Mesendoderm (in vitro differentiated cells): ENCODE measurements around the gene ZG16B.
A peak's percentile ranks its signal among the peaks of the same experiment; 100 is the strongest.

Experiments used
- DNase-seq: peaks from one replicate; pipeline ENCODE4 v3.0.0; 2013
- H2AK5ac ChIP-seq: 2 replicates; pipeline ENCODE4 v1.6.1; 2013; ENCODE audit warnings: low read length, inconsistent platforms
- H2BK120ac ChIP-seq: 2 replicates; pipeline ENCODE4 v1.6.1; 2013; ENCODE audit warnings: low read depth, mild to moderate bottlenecking, low read length, moderate library complexity, mixed read lengths
- H2BK15ac ChIP-seq: replicated peaks from 2 replicates; pipeline ENCODE4 v1.6.1; 2013; ENCODE audit warnings: low read depth, mild to moderate bottlenecking, moderate library complexity
- H2BK5ac ChIP-seq: 2 replicates; pipeline ENCODE4 v1.6.1; 2013; ENCODE audit warnings: low read length, inconsistent platforms
- H3K18ac ChIP-seq: 2 replicates; pipeline ENCODE4 v1.6.1; 2013; ENCODE audit warnings: mild to moderate bottlenecking, low read length, mixed read lengths
- H3K23ac ChIP-seq: one replicate; pipeline ENCODE4 v1.6.1; 2013; ENCODE audit warnings: low read length
- H3K27ac ChIP-seq: 2 replicates; pipeline ENCODE4 v1.5.1; 2013; ENCODE audit warnings: low read depth, mild to moderate bottlenecking, inconsistent platforms, low read length, moderate library complexity
- H3K27me3 ChIP-seq: 2 replicates; pipeline ENCODE4 v1.6.1; 2013; ENCODE audit warnings: low read length, control low read depth, mild to moderate bottlenecking, inconsistent platforms; ENCODE audit not compliant: insufficient read depth, poor library complexity
- H3K36me3 ChIP-seq: 2 replicates; pipeline ENCODE4 v1.6.1; 2013; ENCODE audit warnings: low read length, inconsistent platforms; ENCODE audit not compliant: control insufficient read depth, insufficient read depth
- H3K4ac ChIP-seq: one replicate; pipeline ENCODE4 v1.6.1; 2013; ENCODE audit warnings: low read depth, mild to moderate bottlenecking, low read length, moderate library complexity
- H3K4me1 ChIP-seq: 2 replicates; pipeline ENCODE4 v1.6.1; 2013; ENCODE audit warnings: low read depth, low read length, inconsistent platforms; ENCODE audit not compliant: control insufficient read depth
- H3K4me2 ChIP-seq: 2 replicates; pipeline ENCODE4 v1.6.1; 2013; ENCODE audit warnings: low read length
- H3K4me3 ChIP-seq: 2 replicates; pipeline ENCODE4 v1.5.1; 2013; ENCODE audit warnings: mild to moderate bottlenecking, low read length
- H3K56ac ChIP-seq: one replicate; pipeline ENCODE4 v1.6.1; 2013; ENCODE audit warnings: low read length
- H3K79me1 ChIP-seq: 2 replicates; pipeline ENCODE4 v1.6.1; 2013; ENCODE audit warnings: low read length, inconsistent platforms
- H3K79me2 ChIP-seq: 2 replicates; pipeline ENCODE4 v1.6.1; 2013; ENCODE audit warnings: mild to moderate bottlenecking, low read length; ENCODE audit not compliant: control insufficient read depth, insufficient read depth
- H3K9ac ChIP-seq: 2 replicates; pipeline ENCODE4 v1.6.1; 2013; ENCODE audit warnings: low read length, inconsistent platforms
- H4K5ac ChIP-seq: one replicate; pipeline ENCODE4 v1.6.1; 2013; ENCODE audit warnings: low read length
- H4K8ac ChIP-seq: one replicate; pipeline ENCODE4 v1.6.1; 2013; ENCODE audit warnings: low read depth, mild to moderate bottlenecking, control low read depth, low read length, moderate library complexity
- whole genome bisulfite sequencing: extraction: QIAGEN DNeasy Blood & Tissue Kit; methylation state at CpG from one replicate; pipeline ENCODE4 v1.1.7; 2013; ENCODE audit warnings: low lambda C conversion rate, missing lambda C conversion rate; ENCODE audit not compliant: insufficient coverage; ENCODE audit errors: extremely low coverage; 5-methylcytosine and 5-hydroxymethylcytosine counted together

Gene ZG16B

DNA sequence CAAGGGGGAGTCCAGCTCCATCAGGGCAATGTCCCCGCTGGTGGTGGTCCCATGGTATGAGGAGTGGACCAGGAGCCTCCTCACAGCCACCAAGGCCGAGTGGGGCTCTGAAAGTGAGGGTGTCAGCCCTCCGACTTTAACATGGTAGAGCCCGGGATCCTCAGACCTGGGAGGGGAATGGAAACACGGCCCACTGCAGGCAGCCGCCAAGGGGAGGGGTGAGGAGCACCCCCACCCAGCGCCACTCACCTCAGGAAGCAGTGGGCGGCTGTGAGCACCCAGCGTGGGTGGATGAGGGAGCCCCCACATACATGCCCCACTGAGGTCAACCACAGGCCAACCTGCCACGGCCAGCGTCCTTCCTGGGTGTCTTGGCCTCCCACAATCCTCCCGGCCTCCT, 10.8 kb downstream of the ZG16B start:
- Histone ChIP-seq H3K56ac (no peak overlapping the region), H3K4me3 (no peak overlapping the region), H3K4ac (no peak overlapping the region), H3K23ac (no peak overlapping the region), H3K27me3 (no peaks in the 10 kb centered on the region), H4K5ac (no peak overlapping the region), H3K36me3 (no peaks in the 10 kb centered on the region), H3K79me2 (no peaks in the 10 kb centered on the region), H3K9ac (no peak overlapping the region), H3K18ac (no peak overlapping the region), H4K8ac (no peak overlapping the region), H3K4me1 (peaks cover 4% of the 10 kb centered on the region), H2BK15ac (no peak overlapping the region), H2BK120ac (no peak overlapping the region), H3K27ac (no peak overlapping the region), H2AK5ac (no peak overlapping the region), H3K79me1 (no peaks in the 10 kb centered on the region), H2BK5ac (no peak overlapping the region), H3K4me2 (no peak overlapping the region)
- no CpG with 5 or more reads among the region's 12 CpGs for WGBS
- DNase-seq = no peak

DNA sequence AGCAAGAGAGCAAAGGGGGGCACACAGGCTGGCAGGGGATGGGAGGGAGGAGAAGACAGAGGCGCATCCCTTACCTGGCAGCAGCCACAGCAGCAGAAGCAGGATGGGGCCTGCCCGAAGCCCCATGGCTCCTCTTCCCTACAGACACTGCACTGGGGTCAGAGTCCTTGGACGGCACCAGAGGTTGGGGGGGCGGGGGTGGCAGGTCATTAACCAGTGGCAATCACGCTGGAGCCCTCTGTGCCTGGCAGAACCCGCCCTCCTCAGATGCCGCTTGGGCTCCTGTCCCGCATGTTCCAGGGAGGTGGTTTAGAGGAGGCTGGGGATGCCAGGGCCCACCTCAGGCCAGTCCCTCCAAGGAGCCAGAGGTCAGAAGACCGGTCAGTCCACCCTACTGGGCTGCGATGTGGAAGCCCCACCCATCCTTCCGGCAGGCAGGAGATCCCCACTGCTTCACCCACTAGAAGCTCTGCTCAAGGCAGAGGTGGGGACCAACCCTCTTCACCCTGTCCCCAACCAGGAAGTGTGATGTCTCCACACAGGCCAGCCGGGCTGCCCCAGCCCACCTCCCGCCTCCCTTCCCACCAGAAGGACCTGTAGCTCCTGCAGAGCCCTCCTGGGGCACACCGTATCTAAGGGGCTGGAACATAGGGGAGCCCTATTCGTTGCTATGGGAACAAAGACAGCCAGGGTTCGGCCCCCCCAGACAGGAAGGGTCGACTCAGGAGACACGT, 11.7 kb downstream of the ZG16B start:
- Histone ChIP-seq H3K79me2 (no peaks in the 10 kb centered on the region), H2AK5ac (no peak overlapping the region), H3K18ac (no peak overlapping the region), H3K56ac (no peak overlapping the region), H4K8ac (no peak overlapping the region), H3K27ac (no peak overlapping the region), H2BK120ac (no peak overlapping the region), H4K5ac (no peak overlapping the region), H3K23ac (no peak overlapping the region), H2BK15ac (no peak overlapping the region), H3K36me3 (no peaks in the 10 kb centered on the region), H3K79me1 (no peaks in the 10 kb centered on the region), H3K4me2 (no peak overlapping the region), H3K4me3 (no peak overlapping the region), H3K4ac (no peak overlapping the region), H3K27me3 (no peaks in the 10 kb centered on the region), H3K9ac (no peak overlapping the region), H3K4me1 (no peaks in the 10 kb centered on the region), H2BK5ac (no peak overlapping the region)
- no CpG with 5 or more reads among the region's 18 CpGs for WGBS
- DNase-seq = no peak

DNA sequence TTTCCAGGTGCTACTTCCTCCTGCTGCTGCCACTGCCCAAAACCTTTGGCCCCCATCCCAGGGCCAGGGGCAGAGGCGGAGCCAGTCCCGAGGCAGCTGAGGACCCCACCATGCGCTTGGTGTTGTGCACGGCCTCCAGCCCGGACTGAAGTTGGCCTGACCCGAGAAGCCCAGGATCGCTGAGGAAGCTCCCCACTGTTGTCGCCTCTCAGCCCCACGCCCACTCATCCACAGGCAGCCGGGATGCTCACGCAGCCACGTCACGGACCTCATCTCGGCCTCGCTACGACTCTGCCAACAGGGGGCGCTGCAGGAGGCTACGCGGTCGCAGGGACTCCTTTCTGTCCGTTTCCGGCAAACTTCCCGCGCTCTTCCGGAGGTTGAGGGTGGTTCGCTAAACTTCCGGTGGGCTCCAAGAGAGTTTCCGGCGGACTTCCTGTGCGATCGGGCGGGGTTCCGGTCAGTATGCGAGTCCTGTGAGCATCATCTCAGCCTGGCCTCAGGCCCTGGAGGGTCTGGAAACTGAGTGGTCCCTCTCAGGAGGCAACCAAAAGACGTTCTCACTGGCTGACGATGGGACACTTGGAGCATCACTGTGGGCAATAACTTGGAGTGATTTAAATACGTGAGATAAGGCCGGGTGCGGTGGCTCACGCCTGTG, 12.4 kb downstream of the ZG16B start:
- H4K8ac ChIP-seq = no peak overlapping the region
- no peaks in the 10 kb centered on the region for H3K79me2 ChIP-seq
- no CpG with 5 or more reads among the region's 40 CpGs for WGBS
- no peaks in the 10 kb centered on the region for H3K4me1 ChIP-seq
- no peak overlapping the region for H3K4me3 ChIP-seq
- H2AK5ac ChIP-seq = no peak overlapping the region
- H3K4ac ChIP-seq = no peak overlapping the region
- peak overlapping the region; percentile 51 for H3K56ac ChIP-seq
- no peak overlapping the region for H3K18ac ChIP-seq
- H3K27ac ChIP-seq = no peak overlapping the region
- H3K79me1 ChIP-seq = no peaks in the 10 kb centered on the region
- H3K23ac ChIP-seq = no peak overlapping the region
- no peaks in the 10 kb centered on the region for H3K27me3 ChIP-seq
- H2BK5ac ChIP-seq = no peak overlapping the region
- H3K4me2 ChIP-seq = no peak overlapping the region
- H3K36me3 ChIP-seq = no peaks in the 10 kb centered on the region
- DNase-seq = peak; percentile 82
- no peak overlapping the region for H4K5ac ChIP-seq
- no peak overlapping the region for H2BK15ac ChIP-seq
- no peak overlapping the region for H3K9ac ChIP-seq
- H2BK120ac ChIP-seq = no peak overlapping the region

DNA sequence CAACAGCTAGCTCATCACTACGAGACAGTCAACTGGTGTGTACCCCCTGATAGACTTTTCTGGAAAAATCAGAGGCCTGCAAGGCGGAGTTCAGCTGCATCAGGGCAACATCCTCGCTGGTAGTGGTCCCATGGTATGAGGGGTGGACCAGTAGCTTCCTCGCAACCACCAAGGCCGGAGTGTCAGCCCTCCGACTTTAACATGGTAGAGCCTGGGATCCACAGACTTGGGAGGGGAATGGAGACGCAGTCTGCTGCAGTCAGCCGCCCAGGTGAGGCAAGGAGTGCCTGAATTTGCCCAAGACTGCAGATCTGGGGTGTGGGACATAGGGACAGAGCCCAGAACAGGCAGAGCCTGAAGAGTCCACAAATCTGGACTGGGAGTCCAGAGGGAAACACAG, 13.4 kb downstream of the ZG16B start:
- H3K27ac ChIP-seq = no peak overlapping the region
- H3K18ac ChIP-seq = no peak overlapping the region
- no peaks in the 10 kb centered on the region for H3K79me1 ChIP-seq
- H3K4ac ChIP-seq = no peak overlapping the region
- H3K79me2 ChIP-seq = no peaks in the 10 kb centered on the region
- no peaks in the 10 kb centered on the region for H3K36me3 ChIP-seq
- H3K4me2 ChIP-seq = no peak overlapping the region
- H3K23ac ChIP-seq = no peak overlapping the region
- DNase-seq = no peak
- no peaks in the 10 kb centered on the region for H3K4me1 ChIP-seq
- WGBS = no CpG with 5 or more reads among the region's 8 CpGs
- H3K9ac ChIP-seq = no peak overlapping the region
- no peak overlapping the region for H2BK120ac ChIP-seq
- H2BK15ac ChIP-seq = no peak overlapping the region
- H4K8ac ChIP-seq = no peak overlapping the region
- no peak overlapping the region for H2AK5ac ChIP-seq
- no peak overlapping the region for H3K56ac ChIP-seq
- H4K5ac ChIP-seq = no peak overlapping the region
- H3K4me3 ChIP-seq = no peak overlapping the region
- H2BK5ac ChIP-seq = no peak overlapping the region
- no peaks in the 10 kb centered on the region for H3K27me3 ChIP-seq

DNA sequence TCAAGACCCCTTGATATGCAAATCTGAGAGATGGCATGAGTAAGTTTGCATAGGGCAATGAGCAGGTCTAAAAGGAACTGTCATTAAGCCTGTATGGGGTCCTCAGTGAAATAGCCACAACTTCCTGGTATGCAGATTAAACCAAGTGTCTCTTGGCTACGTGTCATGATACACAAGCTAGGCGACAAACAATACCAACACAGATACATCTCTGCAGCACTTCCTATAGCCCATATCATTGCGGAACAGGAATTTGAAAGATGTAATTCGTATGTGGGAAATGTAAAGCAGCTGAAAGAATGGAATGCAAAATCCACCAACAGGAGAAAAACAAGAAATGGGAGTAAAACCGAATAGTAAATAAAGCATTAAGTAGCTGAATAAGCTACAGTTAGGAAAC, 15.0 kb downstream of the ZG16B start:
- H3K9ac ChIP-seq = no peak overlapping the region
- no CpG with 5 or more reads among the region's 5 CpGs for WGBS
- H3K79me2 ChIP-seq = no peaks in the 10 kb centered on the region

More for the DNA sequence above, 15.0 kb downstream of the ZG16B start:
- Histone ChIP-seq H4K8ac (no peak overlapping the region), H3K23ac (no peak overlapping the region), H2BK15ac (no peak overlapping the region), H3K18ac (no peak overlapping the region), H4K5ac (no peak overlapping the region), H3K56ac (no peak overlapping the region), H3K4me3 (no peak overlapping the region), H3K36me3 (no peaks in the 10 kb centered on the region), H3K4me1 (no peaks in the 10 kb centered on the region), H2AK5ac (no peak overlapping the region), H3K4me2 (no peak overlapping the region), H3K27me3 (no peaks in the 10 kb centered on the region), H2BK5ac (no peak overlapping the region), H3K4ac (no peak overlapping the region), H3K79me1 (no peaks in the 10 kb centered on the region), H2BK120ac (no peak overlapping the region), H3K27ac (no peak overlapping the region)
- no peak for DNase-seq
